Activated naive CD8-positive, alpha-beta T cell treated with anti-CD3 and anti-CD28 coated beads, Interleukin-2, amount 50 U/mL, for 24 hours (primary cell): ENCODE measurements around the gene ERF.

ENCODE experiments used
- ATAC-seq: fragments of 150-1000 bp; cut with Tn5 transposase; one replicate; pipeline ENCODE4 v1.10.0; 2021
- DNase-seq: peaks from one replicate; pipeline ENCODE4 v3.0.0; 2021
- H3K27ac Mint-ChIP-seq: one replicate; pipeline ENCODE4 v1.8.0; 2021; ENCODE audit warnings: mild to moderate bottlenecking, mixed read lengths
- H3K27me3 Mint-ChIP-seq: one replicate; pipeline ENCODE4 v1.8.0; 2021; ENCODE audit warnings: mixed read lengths
- H3K36me3 Mint-ChIP-seq: one replicate; pipeline ENCODE4 v1.8.0; 2021; ENCODE audit warnings: low read depth, mixed read lengths
- H3K4me1 Mint-ChIP-seq: one replicate; pipeline ENCODE4 v1.8.0; 2021; ENCODE audit warnings: mixed read lengths
- H3K4me3 Mint-ChIP-seq: one replicate; pipeline ENCODE4 v1.8.0; 2021; ENCODE audit warnings: mild to moderate bottlenecking, moderate library complexity, mixed read lengths
- H3K9me3 Mint-ChIP-seq: one replicate; pipeline ENCODE4 v1.8.0; 2021; ENCODE audit warnings: mixed read lengths

ERF gene

DNA sequence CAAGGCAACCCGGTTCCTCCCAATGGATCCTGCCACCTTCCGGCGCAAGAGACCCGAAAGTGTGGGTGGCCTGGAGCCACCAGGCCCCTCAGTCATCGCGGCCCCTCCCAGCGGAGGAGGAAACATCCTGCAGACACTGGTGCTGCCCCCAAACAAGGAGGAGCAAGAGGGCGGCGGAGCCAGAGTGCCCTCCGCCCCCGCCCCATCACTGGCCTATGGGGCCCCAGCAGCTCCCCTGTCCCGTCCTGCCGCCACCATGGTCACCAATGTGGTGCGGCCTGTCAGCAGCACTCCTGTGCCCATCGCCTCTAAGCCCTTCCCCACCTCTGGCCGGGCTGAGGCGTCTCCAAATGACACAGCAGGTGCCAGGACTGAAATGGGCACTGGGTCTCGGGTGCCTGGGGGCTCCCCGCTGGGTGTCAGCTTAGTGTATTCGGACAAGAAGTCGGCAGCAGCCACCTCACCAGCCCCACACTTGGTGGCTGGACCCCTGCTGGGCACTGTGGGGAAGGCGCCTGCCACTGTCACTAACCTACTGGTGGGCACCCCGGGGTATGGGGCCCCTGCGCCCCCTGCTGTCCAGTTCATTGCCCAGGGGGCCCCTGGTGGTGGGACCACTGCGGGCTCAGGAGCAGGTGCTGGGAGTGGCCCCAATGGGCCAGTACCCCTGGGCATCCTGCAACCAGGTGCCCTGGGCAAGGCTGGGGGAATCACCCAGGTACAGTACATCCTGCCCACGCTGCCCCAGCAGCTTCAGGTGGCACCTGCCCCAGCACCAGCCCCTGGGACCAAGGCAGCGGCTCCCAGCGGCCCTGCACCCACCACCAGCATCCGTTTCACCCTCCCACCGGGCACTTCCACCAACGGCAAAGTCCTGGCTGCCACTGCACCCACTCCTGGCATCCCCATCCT lies 35.9 kb upstream of the ERF start:
- H3K36me3 Mint-ChIP-seq: peaks cover 12% of the 10 kb centered on the region
- H3K27ac Mint-ChIP-seq: no peak overlapping the region
- no peaks in the 10 kb centered on the region for H3K9me3 Mint-ChIP-seq
- peak; percentile 68 for DNase-seq
- peaks cover 9% of the 10 kb centered on the region for H3K4me1 Mint-ChIP-seq
- H3K27me3 Mint-ChIP-seq: no peaks in the 10 kb centered on the region
- no peak overlapping the region for H3K4me3 Mint-ChIP-seq
- ATAC-seq: peak; percentile 63

DNA sequence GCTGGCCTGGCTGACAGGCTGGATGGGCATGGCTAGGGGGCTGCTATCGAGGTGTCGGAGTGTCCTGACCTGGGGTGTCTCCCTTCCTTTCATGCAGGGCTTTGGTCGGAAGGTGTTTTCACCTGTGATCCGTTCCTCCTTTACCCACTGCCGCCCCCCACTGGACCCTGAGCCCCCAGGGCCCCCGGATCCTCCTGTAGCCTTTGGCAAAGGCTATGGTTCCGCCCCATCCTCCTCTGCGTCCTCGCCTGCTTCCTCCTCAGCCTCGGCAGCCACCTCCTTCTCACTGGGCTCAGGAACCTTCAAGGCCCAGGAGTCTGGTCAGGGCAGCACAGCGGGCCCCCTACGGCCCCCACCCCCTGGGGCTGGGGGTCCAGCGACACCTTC lies 35.2 kb upstream of the ERF start:
- Mint-ChIP-seq H3K9me3 (no peaks in the 10 kb centered on the region), H3K27ac (no peak overlapping the region), H3K27me3 (no peaks in the 10 kb centered on the region), H3K4me3 (no peak overlapping the region), H3K36me3 (peaks cover 12% of the 10 kb centered on the region), H3K4me1 (peaks cover 15% of the 10 kb centered on the region)
- DNase-seq: no peak
- no peak for ATAC-seq

DNA sequence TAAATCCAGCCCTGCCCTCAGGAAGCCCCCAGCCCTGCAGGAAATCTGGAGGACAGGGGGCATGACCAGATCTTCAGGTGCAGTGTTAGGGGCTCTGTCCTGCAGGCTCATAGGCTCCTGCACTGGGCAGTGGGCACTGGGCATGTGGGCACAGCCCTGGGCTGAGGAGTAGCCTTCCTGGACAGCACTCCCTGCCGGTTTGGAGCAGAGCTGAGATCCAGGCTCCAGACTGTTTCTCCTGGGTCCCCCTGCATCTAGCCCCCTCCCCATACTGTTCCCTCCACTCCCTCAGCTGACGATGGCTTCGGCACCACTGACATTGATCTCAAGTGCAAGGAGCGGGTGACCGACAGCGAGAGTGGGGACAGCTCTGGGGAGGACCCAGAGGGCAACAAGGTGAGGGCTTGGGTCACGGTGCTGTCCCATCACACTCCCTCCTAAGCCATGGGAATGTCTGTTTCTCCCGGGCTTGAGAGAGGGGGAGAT lies 34.7 kb upstream of the ERF start:
- no peak for DNase-seq
- no peak for ATAC-seq

DNA sequence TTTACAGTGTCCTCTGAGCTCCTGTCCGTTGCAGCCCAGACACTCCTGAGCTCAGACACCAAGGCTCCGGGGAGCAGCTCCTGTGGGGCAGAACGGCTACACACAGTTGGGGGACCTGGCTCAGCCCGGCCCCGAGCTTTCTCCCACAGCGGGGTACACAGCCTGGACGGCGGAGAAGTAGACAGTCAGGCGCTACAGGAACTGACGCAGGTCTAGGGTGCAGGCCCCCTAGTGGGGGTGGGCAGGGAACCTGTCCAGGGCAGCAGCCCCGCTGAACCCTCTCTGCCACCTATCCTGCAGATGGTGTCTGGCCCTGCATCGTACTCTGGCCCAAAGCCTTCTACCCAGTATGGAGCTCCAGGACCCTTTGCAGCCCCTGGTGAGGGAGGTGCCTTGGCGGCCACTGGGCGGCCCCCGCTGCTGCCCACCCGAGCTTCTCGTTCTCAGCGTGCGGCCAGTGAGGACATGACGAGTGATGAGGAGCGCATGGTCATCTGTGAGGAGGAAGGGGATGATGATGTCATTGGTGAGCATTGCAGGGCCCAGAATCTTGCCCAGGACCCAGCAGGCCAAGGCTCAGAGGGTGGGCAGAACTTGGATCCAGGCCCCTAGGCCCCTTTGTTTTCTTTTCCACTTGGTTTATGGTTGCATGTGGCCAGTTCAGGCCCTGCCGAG lies 34.1 kb upstream of the ERF start:
- Mint-ChIP-seq H3K4me1 (peaks cover 20% of the 10 kb centered on the region), H3K27me3 (no peaks in the 10 kb centered on the region), H3K9me3 (no peaks in the 10 kb centered on the region), H3K27ac (no peak overlapping the region), H3K36me3 (peaks cover 12% of the 10 kb centered on the region), H3K4me3 (no peak overlapping the region)
- DNase-seq: no peak
- ATAC-seq: no peak

More for the DNA sequence above, 34.7 kb upstream of the ERF start:
- Mint-ChIP-seq H3K4me3 (no peak overlapping the region), H3K27ac (no peak overlapping the region), H3K9me3 (no peaks in the 10 kb centered on the region), H3K36me3 (peaks cover 12% of the 10 kb centered on the region), H3K27me3 (no peaks in the 10 kb centered on the region), H3K4me1 (peaks cover 20% of the 10 kb centered on the region)

DNA sequence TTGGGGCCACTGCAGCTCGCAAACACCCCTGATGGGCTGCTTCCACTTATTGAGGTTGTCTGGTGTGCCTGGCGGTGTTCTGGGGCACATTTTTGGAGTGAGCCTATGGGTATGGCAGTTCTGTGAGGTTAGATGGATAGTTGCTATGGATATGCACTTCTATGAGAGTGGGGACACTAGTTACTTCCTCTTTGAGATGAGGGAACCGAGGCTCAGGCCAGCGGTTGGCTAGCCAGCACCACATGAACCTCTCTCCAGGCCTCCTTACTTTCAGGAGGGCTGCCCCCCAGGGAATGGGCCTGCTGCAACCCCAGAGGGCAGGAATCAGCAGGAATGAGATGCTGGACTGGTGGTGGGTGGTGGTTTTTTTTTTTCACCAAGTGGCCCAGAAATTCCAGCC lies 33.5 kb upstream of the ERF start:
- no peaks in the 10 kb centered on the region for H3K9me3 Mint-ChIP-seq
- ATAC-seq: no peak
- no peaks in the 10 kb centered on the region for H3K27me3 Mint-ChIP-seq
- peaks cover 20% of the 10 kb centered on the region for H3K4me1 Mint-ChIP-seq
- no peak overlapping the region for H3K4me3 Mint-ChIP-seq
- H3K27ac Mint-ChIP-seq: no peak overlapping the region
- DNase-seq: no peak
- H3K36me3 Mint-ChIP-seq: peaks cover 12% of the 10 kb centered on the region

DNA sequence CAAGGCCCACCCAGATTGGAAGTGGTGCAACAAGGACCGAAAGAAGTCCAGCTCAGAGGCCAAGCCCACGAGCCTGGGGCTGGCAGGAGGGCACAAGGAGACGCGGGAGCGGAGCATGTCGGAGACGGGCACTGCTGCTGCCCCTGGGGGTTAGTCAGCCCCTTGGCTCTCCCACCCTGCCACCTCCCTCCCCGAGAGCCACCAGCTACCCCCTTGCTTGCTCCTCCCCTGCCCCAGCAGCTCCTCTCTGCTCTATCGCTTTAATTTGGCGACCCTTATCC lies 32.8 kb upstream of the ERF start:
- H3K4me1 Mint-ChIP-seq: peaks cover 20% of the 10 kb centered on the region
- ATAC-seq (no peak), DNase-seq (no peak)
- H3K27ac Mint-ChIP-seq: no peak overlapping the region
- no peak overlapping the region for H3K4me3 Mint-ChIP-seq
- peaks cover 9% of the 10 kb centered on the region for H3K36me3 Mint-ChIP-seq
- no peaks in the 10 kb centered on the region for H3K27me3 Mint-ChIP-seq
- H3K9me3 Mint-ChIP-seq: no peaks in the 10 kb centered on the region

DNA sequence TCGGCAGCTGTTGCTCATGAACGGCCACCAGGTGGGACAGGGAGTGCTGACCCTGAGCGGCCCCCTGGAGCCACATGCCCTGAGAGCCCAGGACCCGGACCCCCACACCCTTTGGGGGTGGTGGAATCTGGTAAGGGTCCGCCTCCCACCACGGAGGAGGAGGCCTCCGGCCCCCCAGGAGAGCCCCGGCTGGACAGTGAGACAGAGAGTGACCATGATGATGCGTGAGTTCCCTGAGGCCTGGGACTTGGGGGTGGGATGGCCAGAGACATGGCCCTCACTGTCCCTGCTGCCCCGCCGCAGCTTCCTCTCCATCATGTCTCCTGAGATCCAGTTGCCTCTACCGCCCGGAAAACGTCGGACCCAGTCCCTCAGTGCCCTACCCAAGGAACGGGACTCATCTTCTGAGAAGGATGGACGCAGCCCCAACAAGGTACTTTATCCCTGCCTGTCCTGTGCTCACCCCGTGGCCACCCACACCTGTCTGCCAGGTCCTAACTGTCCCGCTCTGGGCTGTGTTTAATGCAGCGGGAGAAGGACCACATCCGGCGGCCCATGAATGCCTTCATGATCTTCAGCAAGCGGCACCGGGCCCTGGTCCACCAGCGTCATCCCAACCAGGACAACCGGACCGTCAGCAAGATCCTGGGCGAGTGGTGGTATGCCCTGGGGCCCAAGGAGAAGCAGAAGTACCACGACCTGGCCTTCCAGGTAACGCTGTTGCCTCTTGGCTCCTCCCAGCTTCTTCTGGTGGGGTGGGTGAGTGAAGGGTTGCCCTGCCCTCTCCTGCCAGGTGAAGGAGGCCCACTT lies 32.3 kb upstream of the ERF start:
- H3K4me3 Mint-ChIP-seq: no peak overlapping the region
- DNase-seq (no peak), ATAC-seq (no peak)
- H3K4me1 Mint-ChIP-seq: peaks cover 20% of the 10 kb centered on the region
- H3K27me3 Mint-ChIP-seq: no peaks in the 10 kb centered on the region
- H3K36me3 Mint-ChIP-seq: peaks cover 9% of the 10 kb centered on the region
- no peak overlapping the region for H3K27ac Mint-ChIP-seq
- H3K9me3 Mint-ChIP-seq: no peaks in the 10 kb centered on the region

DNA sequence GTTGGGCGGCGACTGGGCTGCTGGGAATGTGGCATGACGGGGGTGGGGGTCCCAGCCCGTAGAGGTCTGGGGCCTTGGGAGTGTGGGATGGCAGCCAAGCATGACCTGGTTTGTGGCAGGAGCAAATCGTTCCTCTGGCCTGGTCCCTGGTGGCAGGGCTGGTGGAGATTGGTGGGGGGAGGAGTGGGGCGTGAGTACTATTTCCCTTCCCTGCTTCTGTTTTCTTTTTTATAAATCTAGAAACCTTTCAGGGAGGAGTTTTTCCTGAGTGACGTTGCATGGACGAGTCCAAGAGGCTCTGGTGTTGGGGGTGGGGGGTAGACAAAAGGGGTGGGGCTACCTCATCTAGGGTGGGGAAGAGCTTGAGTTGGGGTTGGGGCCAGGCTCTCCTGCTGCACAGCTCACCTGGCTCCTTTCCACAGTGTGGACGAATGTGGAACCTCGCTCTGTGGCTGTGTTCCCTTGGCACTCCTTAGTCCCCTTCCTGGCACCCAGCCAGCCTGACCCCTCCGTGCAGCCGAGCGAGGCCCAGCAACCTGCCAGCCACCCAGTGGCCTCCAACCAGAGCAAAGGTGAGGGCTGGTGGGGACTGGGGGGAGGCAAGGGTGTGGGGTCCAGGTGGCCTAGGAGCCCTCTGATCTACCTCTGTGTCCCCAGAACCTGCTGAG lies 31.6 kb upstream of the ERF start:
- Mint-ChIP-seq H3K27me3 (no peaks in the 10 kb centered on the region), H3K36me3 (peaks cover 6% of the 10 kb centered on the region), H3K4me1 (peaks cover 17% of the 10 kb centered on the region), H3K4me3 (no peak overlapping the region), H3K9me3 (no peaks in the 10 kb centered on the region), H3K27ac (no peak overlapping the region)
- DNase-seq (no peak), ATAC-seq (no peak)

DNA sequence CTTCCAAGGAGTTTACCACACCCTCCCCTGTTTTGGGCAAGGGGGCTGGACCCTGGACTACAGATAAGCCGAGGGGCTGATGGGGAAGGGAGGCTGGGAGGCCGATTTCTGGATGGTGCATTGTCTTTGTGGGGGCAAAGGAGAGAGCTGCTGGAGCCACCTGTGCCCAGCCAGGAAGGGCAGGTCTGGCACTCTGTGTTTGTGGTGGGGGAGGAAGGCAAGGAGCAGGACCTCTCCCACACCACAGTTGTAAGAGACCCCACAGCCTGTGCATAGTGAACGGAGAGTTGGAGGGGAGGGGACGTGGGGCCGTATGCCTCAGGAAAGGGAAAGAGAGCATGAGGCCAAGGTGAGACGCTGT lies 31.0 kb upstream of the ERF start:
- Mint-ChIP-seq H3K27me3 (no peaks in the 10 kb centered on the region), H3K36me3 (peaks cover 6% of the 10 kb centered on the region), H3K9me3 (no peaks in the 10 kb centered on the region), H3K27ac (no peak overlapping the region), H3K4me3 (peak overlapping the region; percentile 93), H3K4me1 (peaks cover 21% of the 10 kb centered on the region)
- no peak for DNase-seq
- ATAC-seq: no peak

DNA sequence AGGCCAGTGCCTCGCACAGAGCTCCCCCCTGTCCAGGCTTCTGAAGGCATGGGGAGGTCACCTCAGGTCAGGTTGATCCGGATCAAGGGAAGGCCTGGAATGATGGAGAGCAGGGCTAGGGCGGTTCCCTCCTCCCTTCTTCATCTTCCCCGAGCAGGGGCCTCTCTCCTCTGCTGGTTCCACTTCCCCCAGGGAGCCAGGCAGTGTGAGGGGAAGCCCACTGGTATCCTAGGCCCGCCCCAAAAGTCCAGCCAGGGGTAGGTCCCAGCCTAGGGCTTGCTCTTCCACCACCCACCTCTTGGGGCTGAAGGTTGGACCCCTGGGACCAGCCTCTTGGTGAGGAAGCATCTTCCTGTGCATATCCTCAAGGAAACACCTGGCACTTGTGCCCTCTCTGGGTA lies 30.6 kb upstream of the ERF start:
- ATAC-seq (no peak), DNase-seq (no peak)
- Mint-ChIP-seq H3K36me3 (peaks cover 6% of the 10 kb centered on the region), H3K4me3 (peak overlapping the region; percentile 93), H3K4me1 (peaks cover 21% of the 10 kb centered on the region), H3K27ac (no peak overlapping the region), H3K9me3 (no peaks in the 10 kb centered on the region), H3K27me3 (no peaks in the 10 kb centered on the region)

DNA sequence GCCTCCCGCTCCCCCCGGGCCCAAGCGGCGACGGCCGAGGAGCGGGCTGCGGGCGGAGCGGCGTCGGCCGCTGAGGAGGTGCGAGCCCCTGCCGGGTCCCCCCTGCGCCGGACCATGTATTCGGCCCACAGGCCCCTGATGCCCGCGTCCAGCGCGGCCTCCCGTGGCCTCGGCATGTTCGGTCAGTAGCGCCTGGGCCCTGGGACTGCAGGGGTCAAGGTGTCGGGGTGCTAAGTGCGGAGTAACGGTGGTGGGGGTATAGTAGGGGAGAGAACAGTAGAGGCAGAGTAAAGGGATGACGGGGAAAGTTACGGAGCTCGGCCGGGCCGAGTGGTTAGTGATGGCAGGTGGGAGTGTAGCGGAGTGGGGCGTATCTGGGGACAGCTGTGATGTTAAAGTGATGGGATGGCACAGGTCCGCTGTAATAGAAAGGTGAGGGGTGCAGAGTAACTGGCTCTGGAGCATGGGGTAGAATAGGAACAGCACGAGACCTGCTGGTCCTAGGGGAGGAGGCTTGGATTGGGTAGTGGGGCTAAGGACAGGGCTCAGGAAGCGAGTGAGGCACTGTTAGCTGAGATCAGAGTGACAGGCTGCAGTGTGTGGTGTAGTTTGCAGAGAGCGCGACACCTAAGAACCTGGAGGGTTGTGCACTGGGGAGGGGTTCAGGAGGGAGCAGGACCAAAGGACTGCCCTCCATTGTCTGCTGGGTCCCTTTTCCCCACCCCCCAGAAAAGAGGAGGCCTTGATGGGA lies 29.8 kb upstream of the ERF start:
- Mint-ChIP-seq H3K36me3 (peaks cover 6% of the 10 kb centered on the region), H3K4me3 (peak overlapping the region; percentile 93), H3K27me3 (no peaks in the 10 kb centered on the region), H3K27ac (peak overlapping the region; percentile 86), H3K4me1 (peaks cover 21% of the 10 kb centered on the region), H3K9me3 (no peaks in the 10 kb centered on the region)
- no peak for ATAC-seq
- DNase-seq: peak; percentile 34

DNA sequence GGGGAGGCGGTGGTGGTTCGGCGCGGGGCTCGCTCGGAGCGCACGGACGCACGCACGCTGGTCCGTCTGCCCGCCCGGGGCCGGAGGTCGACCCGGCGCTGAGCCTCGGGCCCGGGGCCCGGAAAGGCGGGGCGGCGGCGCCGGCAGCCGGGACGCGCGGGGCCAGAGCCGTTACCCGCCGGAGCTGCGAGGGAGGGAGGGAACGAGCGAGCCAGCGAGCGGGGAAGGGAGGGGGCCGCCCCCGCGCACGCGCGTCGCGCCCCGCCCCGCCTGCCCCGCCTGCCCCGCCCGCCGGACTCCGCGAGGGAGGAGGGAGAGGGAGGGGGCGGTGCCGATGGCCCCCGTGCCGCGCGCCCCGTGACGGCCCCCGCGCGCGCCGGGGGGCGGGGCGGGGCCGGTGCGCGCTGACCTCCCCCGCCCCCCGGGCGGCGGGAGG lies 29.2 kb upstream of the ERF start:
- Mint-ChIP-seq H3K4me1 (peaks cover 27% of the 10 kb centered on the region), H3K36me3 (peaks cover 6% of the 10 kb centered on the region)
- peak; percentile 81 for DNase-seq

DNA sequence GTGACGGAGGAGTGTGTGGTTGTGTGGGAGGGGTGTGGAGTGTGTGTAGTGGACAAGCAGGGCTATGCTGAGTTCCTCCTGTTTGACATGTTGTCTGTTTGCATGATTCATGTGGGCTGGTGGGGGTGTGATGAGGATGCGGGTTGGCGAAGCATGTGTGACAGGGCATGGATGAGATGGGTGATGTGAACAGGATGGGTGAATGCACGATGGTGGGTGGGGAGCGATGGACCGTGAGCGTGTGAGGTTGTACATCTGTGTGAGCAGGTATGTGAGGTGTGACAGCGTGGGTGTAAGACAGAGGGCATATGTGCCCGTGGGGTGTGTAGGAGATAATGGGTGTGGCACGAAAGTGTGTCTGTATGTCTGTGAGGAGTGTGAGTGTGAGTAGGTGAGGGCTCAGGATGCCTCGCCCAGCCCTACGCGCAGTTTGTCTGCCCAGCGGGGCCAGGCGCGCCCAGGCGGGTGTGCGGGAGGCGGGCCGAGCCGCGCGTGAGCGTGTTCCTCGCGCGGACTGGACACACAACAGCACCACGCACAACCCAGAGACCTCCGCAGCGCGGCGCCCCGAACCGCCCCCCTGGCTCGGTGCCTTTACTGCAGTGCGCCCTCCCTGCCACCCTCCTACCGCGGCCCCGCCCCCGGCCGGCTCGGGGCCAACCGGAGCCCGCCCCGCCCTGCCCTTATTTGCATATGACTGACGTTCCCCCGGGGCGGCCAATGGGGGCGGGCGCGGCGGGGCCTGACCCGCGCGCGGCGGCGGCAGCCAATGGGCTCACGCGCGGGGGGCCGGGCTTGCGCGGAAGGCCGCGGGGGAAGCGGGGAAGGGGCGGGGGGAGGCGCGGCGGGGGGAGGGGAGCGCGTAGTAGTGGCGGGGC lies 28.5 kb upstream of the ERF start:
- H3K4me3 Mint-ChIP-seq: no peak overlapping the region
- H3K4me1 Mint-ChIP-seq: peaks cover 34% of the 10 kb centered on the region
- ATAC-seq: peak; percentile 53
- H3K27me3 Mint-ChIP-seq: no peaks in the 10 kb centered on the region
- H3K27ac Mint-ChIP-seq: no peak overlapping the region
- H3K9me3 Mint-ChIP-seq: no peaks in the 10 kb centered on the region
- DNase-seq: peak; percentile 97
- H3K36me3 Mint-ChIP-seq: peaks cover 6% of the 10 kb centered on the region

More for the DNA sequence above, 29.2 kb upstream of the ERF start:
- Mint-ChIP-seq H3K27ac (no peak overlapping the region), H3K27me3 (no peaks in the 10 kb centered on the region), H3K4me3 (no peak overlapping the region), H3K9me3 (no peaks in the 10 kb centered on the region)
- ATAC-seq: peak; percentile 4
